ENCODE data around the gene FAM174A.

Gene FAM174A

DNA sequence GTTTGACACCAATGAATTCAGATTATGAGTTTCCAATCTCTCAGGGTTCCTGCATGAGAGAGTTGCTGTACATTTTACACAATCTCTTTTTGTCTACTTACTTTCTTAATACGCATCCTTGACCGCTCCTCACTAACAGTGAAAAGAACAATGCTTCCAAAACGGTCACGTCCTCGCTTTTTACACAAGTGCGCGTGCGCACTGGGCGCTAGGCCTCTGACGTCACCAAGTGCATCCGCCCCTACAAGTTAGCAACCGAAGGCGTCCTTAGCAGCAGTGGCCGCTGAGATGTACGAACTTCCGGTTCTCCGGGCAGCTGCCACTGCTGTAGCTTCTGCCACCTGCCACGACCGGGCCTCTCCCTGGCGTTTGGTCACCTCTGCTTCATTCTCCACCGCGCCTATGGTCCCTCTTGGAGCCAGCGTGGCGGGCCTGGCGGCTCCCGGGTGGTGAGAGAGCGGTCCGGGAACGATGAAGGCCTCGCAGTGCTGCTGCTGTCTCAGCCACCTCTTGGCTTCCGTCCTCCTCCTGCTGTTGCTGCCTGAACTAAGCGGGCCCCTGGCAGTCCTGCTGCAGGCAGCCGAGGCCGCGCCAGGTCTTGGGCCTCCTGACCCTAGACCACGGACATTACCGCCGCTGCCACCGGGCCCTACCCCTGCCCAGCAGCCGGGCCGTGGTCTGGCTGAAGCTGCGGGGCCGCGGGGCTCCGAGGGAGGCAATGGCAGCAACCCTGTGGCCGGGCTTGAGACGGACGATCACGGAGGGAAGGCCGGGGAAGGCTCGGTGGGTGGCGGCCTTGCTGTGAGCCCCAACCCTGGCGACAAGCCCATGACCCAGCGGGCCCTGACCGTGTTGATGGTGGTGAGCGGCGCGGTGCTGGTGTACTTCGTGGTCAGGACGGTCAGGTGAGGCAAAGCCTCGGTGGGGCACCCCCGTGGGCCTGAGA, at the start of gene FAM174A:
TSS of gene FAM174A (plus strand) at position 315 of the 946 bp plus-strand sequence. CDS start at position 472, 157 bp downstream.
- DNase-seq, result peak; percentile 89 to 97

DNA sequence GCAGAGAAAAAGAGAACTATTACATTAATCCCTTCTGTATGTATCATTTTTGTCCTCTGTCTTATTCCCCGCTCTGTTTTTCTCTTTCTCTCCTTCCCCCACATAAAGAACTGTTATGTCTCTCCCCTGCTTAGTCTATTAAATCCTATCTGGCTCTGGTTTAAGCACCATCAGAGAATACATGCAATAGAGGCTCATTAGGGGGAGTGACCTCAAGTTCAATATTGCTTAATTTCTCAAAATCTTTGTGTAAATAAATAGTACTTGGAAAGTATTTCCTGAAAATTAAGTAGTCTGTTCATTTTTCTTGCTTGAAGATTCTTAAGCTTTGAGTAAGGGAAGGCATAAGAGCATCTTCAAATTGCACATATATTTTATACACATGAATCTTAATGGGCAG, 41.2 kb upstream of the FAM174A start:
- no peak for DNase-seq

DNA sequence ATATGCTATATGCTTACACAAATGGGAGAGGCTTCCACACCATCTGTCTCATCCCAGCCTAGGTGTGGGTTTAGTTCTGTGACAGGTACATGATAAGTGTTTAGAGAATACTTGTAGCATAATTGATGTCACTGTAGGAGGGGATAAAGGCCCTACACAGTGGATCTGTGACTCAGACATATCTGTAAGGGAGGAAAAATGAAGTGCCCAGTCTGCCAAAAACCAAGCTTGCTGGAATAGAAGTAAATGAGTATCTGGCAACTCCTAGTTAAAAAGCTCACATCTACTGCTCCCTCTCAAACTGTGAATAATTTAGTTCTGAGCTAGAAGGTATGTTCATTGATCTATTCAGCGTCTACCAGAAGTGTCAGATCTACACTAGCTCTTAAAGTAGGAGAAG, 38.9 kb upstream of the FAM174A start:
- peak in 1 of 2 experiments; percentile 57 for DNase-seq

DNA sequence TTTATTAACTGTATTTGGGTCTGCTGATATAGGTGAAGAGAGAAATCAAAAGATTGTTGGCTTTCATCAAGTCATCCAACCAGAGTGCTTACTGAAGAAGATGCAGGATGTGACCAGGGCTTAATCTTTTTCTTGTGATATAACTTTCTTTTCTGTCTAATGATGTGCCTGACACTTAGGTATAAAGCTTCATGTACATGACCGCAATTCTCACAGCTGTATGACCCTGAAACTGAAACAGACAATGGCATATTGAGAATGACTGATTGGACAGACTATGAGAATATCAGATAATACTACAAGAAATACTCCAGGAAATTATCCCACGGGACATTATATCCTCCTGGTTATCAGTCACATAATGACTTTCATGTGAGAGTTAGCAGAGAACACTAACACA, 32.5 kb upstream of the FAM174A start:
- no peak for DNase-seq

DNA sequence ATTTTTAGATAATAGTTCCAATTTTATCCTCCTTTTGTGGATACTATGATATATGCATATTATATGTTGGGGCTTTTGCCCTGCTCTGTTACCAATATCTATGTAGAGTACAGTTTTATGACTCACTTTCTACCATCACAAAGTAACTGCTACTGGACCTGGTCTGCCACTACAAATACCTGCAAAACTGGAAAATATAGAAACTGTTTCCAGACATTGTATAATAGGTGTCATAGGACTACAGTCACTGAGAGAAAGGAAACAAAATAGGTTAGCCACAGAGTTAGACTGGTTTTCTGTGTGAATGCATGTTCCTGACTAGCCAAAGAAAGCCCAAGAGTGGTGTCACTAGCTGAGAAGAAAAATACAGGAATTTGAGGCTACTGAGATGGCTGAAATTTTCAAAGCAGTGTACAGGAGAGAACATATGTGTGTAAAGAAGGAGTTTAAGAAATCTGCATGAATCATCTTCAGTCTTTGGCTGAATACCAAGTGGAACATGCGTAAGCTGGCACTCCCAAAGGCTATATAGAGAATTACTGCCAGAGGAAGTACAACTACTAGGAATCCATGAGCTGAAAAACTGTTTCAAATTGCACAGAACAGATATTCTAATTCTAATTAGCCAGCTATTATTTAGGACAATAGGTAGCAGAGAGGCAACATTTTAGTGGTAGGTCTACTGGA, 29.0 kb upstream of the FAM174A start:
- DNase-seq, result peak in 1 of 2 experiments; percentile 17

DNA sequence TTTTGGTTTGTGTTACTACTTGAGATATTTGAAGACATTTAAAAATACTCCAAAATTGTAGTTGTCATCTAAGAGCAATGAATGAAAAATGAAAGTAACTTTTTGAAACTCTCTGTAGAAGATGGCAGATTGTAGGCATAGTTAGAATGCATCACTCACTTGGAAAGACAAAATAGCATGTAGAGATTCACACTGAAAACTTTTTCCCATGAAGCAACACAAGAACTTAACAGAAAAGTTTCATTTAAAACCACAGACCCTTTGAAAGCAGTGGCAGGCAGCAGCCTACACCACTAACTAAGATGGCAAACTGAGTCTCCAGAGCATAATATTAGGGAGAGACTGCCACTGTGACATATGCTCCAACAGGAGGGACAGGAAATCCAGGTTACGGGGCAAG, 18.9 kb upstream of the FAM174A start:
- no peak for DNase-seq

DNA sequence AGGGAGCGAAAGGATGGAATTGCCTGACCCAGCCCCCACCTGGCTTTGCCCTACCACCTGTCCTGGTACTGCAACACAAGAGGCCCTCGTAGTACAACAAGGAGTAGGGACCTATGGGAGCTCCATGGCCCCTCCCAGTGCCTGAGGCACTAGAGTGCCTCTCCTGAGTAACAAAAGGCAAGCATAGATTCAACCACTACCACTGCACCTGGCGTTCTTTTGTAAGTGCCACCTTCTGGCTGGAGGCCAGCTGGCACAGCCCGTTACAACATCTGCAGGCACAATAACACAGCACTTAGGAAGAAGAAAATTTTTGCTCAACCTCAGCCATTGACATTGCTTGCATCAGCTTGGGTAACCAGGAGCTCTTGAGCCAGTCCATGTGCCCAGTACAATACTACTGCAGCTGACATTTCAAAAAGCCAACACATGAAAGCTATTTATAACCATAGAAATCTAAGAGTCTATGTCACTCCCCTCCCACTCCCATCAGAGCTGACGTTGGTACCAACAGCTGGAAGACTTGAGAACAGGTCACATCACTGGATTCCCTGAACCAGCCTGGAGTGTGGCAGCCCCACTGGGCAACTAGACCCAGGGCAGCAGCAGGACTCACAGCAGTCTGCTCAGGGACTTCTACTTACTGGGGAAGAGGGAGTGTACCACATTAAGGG, 17.7 kb upstream of the FAM174A start:
- peak; percentile 22 to 84 for DNase-seq

DNA sequence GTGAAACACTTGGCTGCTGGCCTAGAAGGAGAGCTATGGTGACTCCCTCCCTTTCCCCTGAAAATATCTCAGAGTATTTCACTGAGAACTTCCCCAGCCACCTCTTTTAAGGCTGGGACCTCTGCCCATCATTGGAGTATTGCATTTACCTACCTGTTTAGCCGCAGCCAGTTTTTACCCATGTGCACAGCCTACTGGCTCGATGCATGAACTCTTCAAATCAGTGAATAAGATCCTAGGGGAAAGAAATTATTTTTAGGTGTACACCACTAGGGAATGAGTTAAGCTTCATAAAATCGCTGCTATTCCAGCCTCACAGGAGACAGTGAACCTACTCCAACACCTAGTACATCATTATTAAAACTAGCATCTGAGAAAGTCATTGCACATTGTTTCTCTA, 16.8 kb upstream of the FAM174A start:
- no peak for DNase-seq

DNA sequence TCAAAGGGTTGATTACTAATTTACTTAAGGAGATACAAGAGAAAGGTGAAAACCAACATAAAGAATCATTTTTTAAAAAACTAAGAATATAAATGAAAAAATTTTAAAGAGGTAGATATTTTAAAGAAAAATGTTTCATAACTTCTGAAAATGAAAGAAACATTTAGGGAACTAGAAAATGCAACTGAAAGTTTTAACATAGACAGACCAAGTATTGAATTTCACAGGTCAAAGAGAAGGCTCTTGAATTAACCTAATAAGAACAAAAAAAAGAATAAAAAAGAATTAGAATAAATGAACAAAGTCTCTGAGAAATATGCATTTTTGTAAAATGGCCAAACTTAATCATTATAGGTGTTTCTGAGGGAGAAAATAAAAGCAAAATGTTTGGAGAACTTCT, 16.1 kb upstream of the FAM174A start:
- DNase-seq, result no peak

DNA sequence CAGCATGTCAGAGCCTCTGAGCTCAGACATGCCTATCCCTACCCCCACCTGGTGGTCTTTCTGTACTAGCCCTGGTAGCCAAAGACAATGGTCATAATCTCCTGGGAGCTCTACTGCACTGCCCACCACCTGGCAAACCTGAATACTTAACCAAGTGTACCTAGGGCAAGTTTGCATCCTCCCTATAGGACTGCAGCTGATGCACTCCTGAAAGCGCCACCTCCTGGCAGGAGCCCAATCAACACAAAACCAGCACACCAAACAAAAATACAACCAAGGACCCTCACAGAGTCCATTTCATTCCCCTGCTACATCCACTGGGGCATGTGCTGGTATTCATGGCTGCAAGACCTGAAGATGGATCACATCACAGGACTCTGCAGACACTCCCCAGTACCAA, 14.8 kb upstream of the FAM174A start:
- no peak for DNase-seq

DNA sequence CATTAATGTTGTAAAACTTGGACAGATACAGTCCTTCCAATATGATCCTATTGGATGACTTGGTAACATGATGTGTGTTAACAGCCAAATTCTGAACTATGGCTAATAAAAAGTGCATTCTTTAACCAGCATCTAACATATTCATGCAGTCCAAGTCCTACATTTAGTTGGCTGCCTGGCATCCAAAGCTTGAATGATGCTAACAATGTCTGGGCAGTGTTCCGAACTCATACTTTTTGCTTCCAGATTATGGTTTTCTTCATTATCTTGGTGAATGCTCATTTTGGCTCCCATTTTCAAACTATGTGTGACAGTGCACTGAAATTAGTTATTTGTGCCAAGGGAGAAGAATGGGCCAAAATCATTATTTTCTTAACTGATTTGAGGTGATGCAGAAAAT, 2.8 kb downstream of the FAM174A start:
- no peak for DNase-seq

DNA sequence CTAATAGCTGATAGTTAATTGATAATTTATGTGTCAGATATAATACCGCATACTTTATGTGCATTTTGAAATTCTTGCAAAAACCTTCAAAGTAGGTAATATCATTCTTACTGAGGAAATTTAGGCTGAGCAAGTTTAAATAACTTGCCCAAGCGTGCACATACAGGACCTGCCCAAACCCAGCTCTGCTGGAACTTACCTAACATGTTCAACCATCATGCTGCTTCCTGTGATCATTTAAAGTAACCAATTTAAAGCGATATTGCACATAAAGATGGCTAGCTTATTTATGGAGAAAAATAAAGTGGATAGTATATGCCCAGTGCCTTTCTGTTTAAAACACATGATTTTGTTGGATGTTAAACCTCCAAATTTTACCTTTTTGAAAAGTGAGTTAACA, 4.3 kb downstream of the FAM174A start:
- DNase-seq, result no peak

DNA sequence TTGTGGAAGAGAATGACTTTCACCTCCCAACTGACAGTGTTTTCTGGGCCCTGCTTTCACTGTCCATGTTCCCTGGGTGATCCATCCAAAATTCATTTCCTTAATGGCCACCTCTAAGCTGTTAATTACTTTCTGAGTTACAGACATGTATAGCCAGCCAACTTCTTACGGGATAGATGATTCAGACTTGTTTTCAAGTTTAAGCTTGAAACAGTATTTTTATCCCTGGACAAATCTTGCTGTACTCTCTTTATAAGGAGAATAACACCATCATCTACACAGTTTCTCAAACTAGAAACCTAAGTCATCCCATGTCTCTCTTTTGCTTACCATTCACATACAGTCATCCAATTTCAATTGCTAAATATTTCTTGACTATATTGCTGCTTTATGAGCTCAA, 6.9 kb downstream of the FAM174A start:
- no peak for DNase-seq

DNA sequence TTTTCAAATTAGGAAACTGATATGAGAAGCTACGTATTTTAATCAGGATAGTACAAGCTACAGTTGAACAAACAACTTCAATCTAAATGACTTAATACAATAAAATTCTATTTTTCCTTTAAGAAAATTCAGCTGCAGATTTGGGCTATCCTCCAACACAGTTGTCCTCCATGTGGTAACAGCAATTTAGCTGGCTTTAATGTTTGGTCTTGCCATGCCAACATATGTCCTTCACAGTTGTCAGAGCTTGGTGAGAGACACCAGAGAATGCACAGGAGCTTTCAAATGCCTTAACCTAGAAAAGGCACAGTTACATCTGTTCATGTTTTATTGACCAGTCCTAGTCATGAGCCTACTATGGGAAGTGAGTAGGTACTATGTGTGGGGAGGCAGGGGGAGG, 10.8 kb downstream of the FAM174A start:
- DNase-seq, result no peak

DNA sequence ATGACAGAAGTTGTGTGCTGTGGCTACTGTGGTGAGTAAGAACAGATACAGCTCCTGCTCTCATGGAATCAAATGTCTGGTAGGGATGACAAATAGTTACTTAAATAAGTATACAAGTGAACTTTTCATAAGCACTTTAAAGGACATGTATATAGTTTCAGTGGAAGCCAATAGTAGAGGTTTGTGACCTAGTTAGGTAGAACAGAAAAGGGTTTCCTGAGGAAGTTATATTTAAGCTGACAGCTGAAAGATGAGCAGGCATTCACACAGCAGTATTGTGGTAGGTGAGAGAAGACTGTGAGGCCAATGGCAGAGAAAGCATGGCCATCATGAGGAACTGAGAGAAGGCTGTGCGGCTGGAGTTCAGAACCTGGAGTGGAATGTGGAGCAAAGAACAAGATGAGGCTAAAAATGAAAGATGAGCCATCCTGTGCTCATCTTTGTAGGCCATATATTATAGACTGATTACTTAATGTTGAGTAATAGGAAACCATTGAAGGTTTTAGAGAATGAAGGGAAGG, 15.4 kb downstream of the FAM174A start:
- no peak for DNase-seq

DNA sequence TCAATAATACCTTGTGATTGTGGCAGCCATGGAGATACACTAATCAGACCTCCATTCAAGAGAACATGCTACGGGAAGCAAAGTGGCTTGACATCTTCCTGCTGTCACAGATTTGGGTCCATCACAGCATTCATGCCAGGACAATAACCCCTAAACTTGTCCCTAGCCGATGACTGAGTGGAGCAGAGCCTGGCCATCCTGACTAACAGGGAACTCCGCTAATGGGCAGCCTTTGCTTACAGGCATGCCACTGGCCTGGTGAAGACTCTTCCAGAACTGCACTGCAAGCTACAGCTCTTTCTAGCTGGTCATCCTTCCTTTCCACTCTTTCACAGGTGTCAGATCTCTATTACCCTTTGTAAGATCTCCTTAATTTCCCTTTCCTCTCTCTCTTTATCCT, 16.0 kb downstream of the FAM174A start:
- DNase-seq, result no peak

DNA sequence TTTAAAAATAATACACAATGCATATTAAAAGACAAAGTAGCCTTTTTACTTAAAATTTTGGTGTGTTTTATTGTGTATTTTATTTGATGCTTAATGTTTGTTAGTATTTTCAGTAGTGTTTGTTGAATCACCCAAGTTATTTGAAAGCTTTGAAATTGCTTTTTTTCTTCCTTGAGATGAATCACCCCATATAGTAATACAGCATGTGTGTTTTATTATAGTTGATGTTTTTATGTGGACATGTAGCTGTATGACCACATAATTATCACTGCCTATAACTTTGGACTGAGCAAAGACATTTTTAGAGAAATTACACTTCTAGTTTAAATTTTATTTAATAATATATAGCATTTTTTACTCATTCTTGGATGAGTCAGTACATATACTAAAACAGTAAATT, 18.0 kb downstream of the FAM174A start:
- no peak for DNase-seq

DNA sequence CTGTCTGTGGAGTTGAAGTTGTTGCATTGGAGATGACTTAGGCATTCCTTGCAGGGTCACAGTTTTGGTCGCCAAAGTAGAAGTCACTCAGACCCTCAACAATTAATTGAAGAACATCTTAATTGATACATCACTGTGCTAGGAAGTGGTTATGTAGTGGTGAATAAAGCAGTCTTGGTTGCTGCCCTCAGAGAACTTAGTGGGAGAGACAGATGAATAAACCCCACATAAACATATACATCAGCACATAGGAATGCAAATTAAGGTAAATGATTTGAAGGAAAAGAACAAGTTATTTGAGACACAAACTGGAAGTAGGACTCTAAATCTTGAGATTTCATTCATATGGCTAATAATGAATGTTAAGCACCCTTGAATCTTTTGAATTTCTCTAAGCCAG, 25.7 kb downstream of the FAM174A start:
- DNase-seq, result no peak

DNA sequence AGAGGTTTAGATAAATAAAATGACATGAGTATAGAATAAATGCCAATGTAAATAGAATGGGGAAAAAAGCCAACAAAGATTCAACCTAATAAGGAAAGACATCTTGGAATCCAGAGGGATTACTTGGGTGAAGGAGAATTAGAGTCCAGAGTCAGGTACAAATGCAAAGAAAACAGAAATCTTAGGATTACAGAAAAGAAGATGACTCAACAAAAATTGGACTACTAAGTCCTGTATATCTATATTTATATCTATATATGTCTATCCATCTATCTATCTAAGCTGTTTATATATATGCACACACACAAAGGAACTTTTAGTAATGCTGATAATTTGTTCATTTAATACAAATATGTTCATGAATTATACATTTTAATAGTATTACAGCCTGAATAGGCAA, 27.6 kb downstream of the FAM174A start:
- no peak for DNase-seq

DNA sequence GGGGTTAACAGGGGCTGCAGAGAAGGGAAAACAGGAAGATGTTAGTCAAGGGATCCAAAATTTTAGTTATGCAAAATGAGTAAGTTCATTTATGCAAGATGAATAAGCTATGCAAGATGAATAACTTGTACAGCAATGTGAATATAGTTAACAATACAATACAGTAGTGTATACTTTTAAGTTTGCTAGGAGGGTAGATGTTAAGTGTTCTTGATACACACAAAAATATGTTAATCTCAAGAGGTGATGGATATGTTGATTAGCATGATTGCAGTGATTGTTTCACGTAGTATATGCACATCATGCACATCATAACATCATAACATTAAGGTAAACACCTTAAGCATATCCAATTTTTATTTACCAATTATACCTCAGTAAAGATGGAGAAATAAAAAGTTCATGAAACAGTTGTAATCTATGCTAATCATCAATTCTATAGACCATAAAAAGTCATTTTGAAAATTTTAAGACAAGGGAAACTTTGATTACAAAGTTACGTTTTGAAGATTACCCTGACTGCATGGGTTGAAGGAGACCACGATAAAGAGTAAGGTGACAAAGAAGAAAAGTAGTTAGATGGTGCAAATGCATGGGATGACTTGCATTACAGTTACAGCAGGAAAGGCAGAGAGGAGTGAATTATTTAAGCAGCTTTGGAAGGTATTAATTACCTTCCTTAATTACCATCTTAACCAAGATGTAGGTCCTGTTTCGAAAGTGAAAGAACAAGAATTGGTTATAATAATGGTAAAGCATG, 31.4 kb downstream of the FAM174A start:
- no peak for DNase-seq

DNA sequence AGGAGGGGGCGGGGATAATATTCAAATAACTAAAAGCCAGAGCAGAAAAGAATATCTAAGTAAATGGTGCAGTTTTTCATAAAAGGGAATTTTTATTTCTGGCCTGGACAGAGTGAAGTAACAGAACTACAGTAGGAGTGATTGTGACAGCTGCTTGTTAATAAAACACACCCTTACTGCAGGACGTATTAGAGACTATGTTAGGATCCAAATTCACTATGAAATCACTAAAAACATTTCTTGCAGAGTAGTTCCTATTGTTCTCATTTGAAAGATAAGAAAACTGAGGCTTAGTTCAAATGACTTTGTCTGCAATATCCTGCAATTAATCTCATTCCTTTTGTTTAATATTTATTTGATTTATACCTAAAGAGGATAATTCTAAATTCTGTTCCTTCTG, 39.5 kb downstream of the FAM174A start:
- DNase-seq, result no peak

DNA sequence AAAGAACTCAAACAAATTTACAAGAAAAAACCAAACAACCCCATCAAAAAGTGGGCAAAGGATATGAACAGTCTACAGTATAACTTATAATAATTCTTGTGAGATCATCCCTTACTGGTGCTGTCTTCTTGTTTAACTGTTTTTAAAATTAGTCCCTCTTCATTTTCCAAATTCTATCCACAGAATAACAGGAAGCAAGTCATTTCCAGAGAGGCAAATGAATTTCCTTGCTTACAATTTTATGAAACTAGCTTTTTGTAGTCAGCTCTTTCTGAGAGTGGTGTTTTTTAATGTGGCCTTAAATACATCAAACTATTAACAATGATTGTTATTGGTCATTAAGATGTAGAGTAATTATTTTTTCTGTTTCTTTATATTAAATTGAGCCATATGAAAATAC, 40.6 kb downstream of the FAM174A start:
- DNase-seq, result no peak
